PC-9 (cell line): ENCODE measurements around the gene CARS2. TPM values are rescaled to one million over a fixed set of nuclear protein-coding genes. Genes with fewer than 3 reads are reported as not detected.
A peak's percentile ranks its signal among the peaks of the same experiment; 100 is the strongest.

ENCODE experiments used
- BruUV-seq: library from RNA; stranded (reverse); fragments of 400-500 nt; replicated peaks from 2 replicates; lab custom pipeline; 2021; lab: Mats Ljungman, UMichigan
- CTCF ChIA-PET: fragments of 300-600 bp; sonication (Branson Sonifier 250); formaldehyde crosslinking; loops from one replicate; lab custom pipeline; 2022; ENCODE audit warnings: antibody characterized with exemption; lab: Charles Lee
- POLR2A ChIA-PET: fragments of 300-600 bp; sonication (Branson Sonifier 250); formaldehyde crosslinking; loops from one replicate; lab custom pipeline; 2022; ENCODE audit warnings: antibody characterized with exemption; ENCODE audit not compliant: unreplicated experiment; lab: Charles Lee
- DNase-seq, 2 experiments: peaks; one replicate each; pipeline versions ENCODE4 v3.0.0 to v3.0.0-alpha.2; 2015 to 2022; ENCODE audit warnings: mixed read lengths in 1 of 2
- H2AFZ ChIP-seq: fragments of 200-600 bp; sonication (generic); 2 replicates; pipeline ENCODE4 v1.8.1; 2017; ENCODE audit warnings: antibody characterized with exemption
- H3F3A ChIP-seq: fragments of 200-600 bp; sonication (generic); 2 replicates; pipeline ENCODE4 v1.8.1; 2017; ENCODE audit warnings: antibody characterized with exemption, mild to moderate bottlenecking, low read depth; ENCODE audit not compliant: insufficient read depth
- H3K27ac ChIP-seq: fragments of 200-600 bp; sonication (generic); 2 replicates; pipeline ENCODE4 v1.6.1; 2016; ENCODE audit warnings: mixed run types
- H3K27me3 ChIP-seq: fragments of 200-600 bp; sonication (generic); 2 replicates; pipeline ENCODE4 v1.6.1; 2016; ENCODE audit warnings: low read depth, mixed run types; ENCODE audit not compliant: insufficient read depth
- H3K36me3 ChIP-seq: fragments of 200-600 bp; sonication (generic); 2 replicates; pipeline ENCODE4 v1.6.1; 2016; ENCODE audit warnings: low read depth, mixed run types
- H3K4me1 ChIP-seq: fragments of 200-600 bp; sonication (generic); replicated peaks from 2 replicates; pipeline ENCODE4 v1.6.1; 2016; ENCODE audit warnings: mixed run types; ENCODE audit not compliant: insufficient read depth
- H3K4me2 ChIP-seq: fragments of 200-600 bp; sonication (generic); 2 replicates; pipeline ENCODE4 v1.6.1; 2017; ENCODE audit warnings: mixed run types
- H3K4me3 ChIP-seq: fragments of 200-600 bp; sonication (generic); 2 replicates; pipeline ENCODE4 v1.6.1; 2016; ENCODE audit warnings: mixed run types
- H3K79me2 ChIP-seq: fragments of 200-600 bp; sonication (generic); 2 replicates; pipeline ENCODE4 v1.6.1; 2017; ENCODE audit warnings: low read depth, mixed run types
- H3K9me2 ChIP-seq: fragments of 200-600 bp; sonication (generic); 2 replicates; pipeline ENCODE4 v1.8.1; 2017; ENCODE audit warnings: mild to moderate bottlenecking; ENCODE audit not compliant: insufficient read depth
- H3K9me3 ChIP-seq: fragments of 200-600 bp; sonication (generic); 2 replicates; pipeline ENCODE4 v1.8.1; 2016; ENCODE audit warnings: low read depth; ENCODE audit not compliant: insufficient read depth
- H4K20me1 ChIP-seq: fragments of 200-600 bp; sonication (generic); 2 replicates; pipeline ENCODE4 v1.8.1; 2017; ENCODE audit not compliant: insufficient read depth
- EZH2 ChIP-seq: fragments of 200-600 bp; sonication (generic); IDR thresholded peaks from 2 replicates; pipeline ENCODE4 v1.8.0; 2017; ENCODE audit warnings: antibody characterized with exemption, low read depth
- intact Hi-C: fragments of 100-400 bp; cut with micrococcal nuclease; formaldehyde crosslinking; loops from one replicate; pipeline ENCODE4 v1.10.0; 2022; ENCODE audit not compliant: unreplicated experiment
- total RNA-seq: library from RNA; stranded (reverse); gene quantifications from 2 replicates; pipeline ENCODE4 v1.2.3, GENCODE V29; 2021
- TF ChIP-seq, protein P1 (sequence below): fragments of 200-600 bp; sonication (generic); conservative IDR thresholded peaks from 2 replicates; pipeline ENCODE4 v1.6.1; 2017; ENCODE audit warnings: mixed run types, antibody characterized with exemption, mild to moderate bottlenecking, moderate library complexity

CARS2 gene
- total RNA-seq, 1 experiment from 2014 or later: 67.0 TPM

DNA sequence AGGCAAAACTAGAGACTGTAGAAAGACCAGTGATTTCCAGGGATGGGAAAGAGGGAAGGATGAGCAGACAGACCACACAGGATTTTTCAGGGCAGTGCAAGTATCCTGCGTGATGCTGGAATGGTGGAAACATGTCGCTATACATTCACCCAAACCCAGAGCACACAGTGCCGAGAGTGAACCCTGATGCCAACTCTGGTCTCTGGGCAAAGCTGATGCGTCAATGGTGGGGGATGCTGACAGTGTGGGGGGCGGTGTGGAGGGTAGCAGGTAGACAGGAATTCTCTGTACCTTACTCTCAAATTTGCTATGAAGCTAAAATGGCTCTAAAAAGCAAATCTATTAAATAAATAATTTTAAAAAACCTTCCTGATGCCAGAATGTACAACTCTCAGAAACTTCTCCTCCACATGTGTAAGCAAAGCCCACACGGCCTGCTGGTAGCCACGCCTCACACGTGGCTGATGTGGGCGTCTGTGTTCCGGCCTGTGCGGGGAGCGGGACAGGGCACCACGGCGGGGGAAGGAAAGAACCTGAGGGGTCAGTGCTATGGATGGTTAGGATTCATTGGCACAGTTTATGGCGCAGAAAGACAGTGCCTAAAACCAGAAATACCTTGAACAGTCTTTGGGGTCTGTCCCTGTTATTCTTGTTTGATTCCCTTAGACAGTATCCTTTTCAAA is 23.9 kb downstream of the CARS2 start:
- peaks cover 8% of the 10 kb centered on the region for H3F3A ChIP-seq
- no TSS peak for BruUV-seq
- no peaks in the 10 kb centered on the region for H3K4me1 ChIP-seq
- H3K4me3 ChIP-seq: no peak overlapping the region
- no peaks in the 10 kb centered on the region for H3K9me2 ChIP-seq
- H3K27me3 ChIP-seq: no peaks in the 10 kb centered on the region
- H4K20me1 ChIP-seq: peaks cover 4% of the 10 kb centered on the region; the same call in 1 of the 2 replicates
- TF ChIP-seq, protein P1, sequence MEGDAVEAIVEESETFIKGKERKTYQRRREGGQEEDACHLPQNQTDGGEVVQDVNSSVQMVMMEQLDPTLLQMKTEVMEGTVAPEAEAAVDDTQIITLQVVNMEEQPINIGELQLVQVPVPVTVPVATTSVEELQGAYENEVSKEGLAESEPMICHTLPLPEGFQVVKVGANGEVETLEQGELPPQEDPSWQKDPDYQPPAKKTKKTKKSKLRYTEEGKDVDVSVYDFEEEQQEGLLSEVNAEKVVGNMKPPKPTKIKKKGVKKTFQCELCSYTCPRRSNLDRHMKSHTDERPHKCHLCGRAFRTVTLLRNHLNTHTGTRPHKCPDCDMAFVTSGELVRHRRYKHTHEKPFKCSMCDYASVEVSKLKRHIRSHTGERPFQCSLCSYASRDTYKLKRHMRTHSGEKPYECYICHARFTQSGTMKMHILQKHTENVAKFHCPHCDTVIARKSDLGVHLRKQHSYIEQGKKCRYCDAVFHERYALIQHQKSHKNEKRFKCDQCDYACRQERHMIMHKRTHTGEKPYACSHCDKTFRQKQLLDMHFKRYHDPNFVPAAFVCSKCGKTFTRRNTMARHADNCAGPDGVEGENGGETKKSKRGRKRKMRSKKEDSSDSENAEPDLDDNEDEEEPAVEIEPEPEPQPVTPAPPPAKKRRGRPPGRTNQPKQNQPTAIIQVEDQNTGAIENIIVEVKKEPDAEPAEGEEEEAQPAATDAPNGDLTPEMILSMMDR: no peak
- TF ChIP-seq EZH2: no peak
- no peak overlapping the region for H2AFZ ChIP-seq
- ChIA-PET CTCF (no interaction called here), POLR2A (interaction anchor here (0.6 kb wide), 1 partner anchor 23 kb away, joined by 3 read pairs; no protein-coding TSS in a partner anchor)
- H3K79me2 ChIP-seq: no peaks in the 10 kb centered on the region
- intact Hi-C loops: no loop called here
- no peak for DNase-seq
- no peak overlapping the region for H3K4me2 ChIP-seq
- no peak overlapping the region for H3K27ac ChIP-seq
- H3K9me3 ChIP-seq: no peaks in the 10 kb centered on the region
- peaks cover 22% of the 10 kb centered on the region for H3K36me3 ChIP-seq

GRCh38 chr13:110680852-110681251 is 25.1 kb downstream of the CARS2 start:
- H2AFZ ChIP-seq: no peak overlapping the region
- no peaks in the 10 kb centered on the region for H3K9me2 ChIP-seq
- peaks cover 4% of the 10 kb centered on the region; the same call in 1 of the 2 replicates for H4K20me1 ChIP-seq
- H3K79me2 ChIP-seq: no peaks in the 10 kb centered on the region
- H3K4me2 ChIP-seq: no peak overlapping the region
- DNase-seq: peak; percentile 13 to 35
- ChIA-PET CTCF (no interaction called here), POLR2A (interaction anchor here (0.6 kb wide), 1 partner anchor 12 kb away, joined by 3 read pairs; no protein-coding TSS in a partner anchor)
- intact Hi-C loops: no loop called here
- H3F3A ChIP-seq: peaks cover 8% of the 10 kb centered on the region
- no peaks in the 10 kb centered on the region for H3K9me3 ChIP-seq
- no peaks in the 10 kb centered on the region for H3K4me1 ChIP-seq
- H3K27me3 ChIP-seq: no peaks in the 10 kb centered on the region
- H3K27ac ChIP-seq: no peak overlapping the region
- H3K36me3 ChIP-seq: peaks cover 30% of the 10 kb centered on the region
- H3K4me3 ChIP-seq: no peak overlapping the region
- TF ChIP-seq, protein P1: peak; percentile 60
- no peak for TF ChIP-seq EZH2
- BruUV-seq: TSS peak; percentile 14

- no TSS peak for BruUV-seq
- Histone ChIP-seq H3K9me2 (no peaks in the 10 kb centered on the region), H2AFZ (no peak overlapping the region), H3K27me3 (no peaks in the 10 kb centered on the region), H3K4me2 (no peak overlapping the region), H3K27ac (no peak overlapping the region), H3K79me2 (no peaks in the 10 kb centered on the region), H3K4me1 (no peaks in the 10 kb centered on the region), H3F3A (no peaks in the 10 kb centered on the region; the same call in none of the 2 replicates), H3K9me3 (no peaks in the 10 kb centered on the region), H4K20me1 (no peaks in the 10 kb centered on the region), H3K4me3 (no peak overlapping the region), H3K36me3 (peaks cover 25% of the 10 kb centered on the region)
- ChIA-PET POLR2A (no interaction called here), CTCF (no interaction called here)
- TF ChIP-seq, protein P1: no peak
- TF ChIP-seq EZH2: no peak
- no peak for DNase-seq
- intact Hi-C loops: no loop called here
Measured at GRCh38 chr13:110677731-110678545, 28.0 kb downstream of the CARS2 start.
